ENCODE measurements around the gene DOCK11.

DNA sequence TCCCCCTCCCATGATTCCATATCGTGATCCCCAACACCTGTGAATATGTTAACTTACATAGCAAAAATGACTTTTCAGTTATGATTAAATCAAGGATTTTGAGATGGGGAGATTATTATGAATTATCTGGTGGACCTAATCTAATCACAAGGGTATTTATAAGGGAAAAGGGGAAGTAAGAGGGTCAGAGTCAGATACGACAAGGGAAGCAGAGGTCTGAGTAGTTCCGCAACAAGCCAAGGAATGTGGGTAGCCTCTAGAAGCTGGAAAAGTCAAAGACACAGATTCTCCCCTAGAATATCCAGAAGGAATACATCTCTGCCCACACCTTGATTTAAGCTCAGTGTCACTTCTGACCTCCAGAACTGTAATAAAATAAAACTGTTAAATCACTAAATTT, 230.8 kb downstream of the DOCK11 start:
- TF ChIP-seq SIN3A (IDR thresholded peaks at IDR 0.05; ENCODE audit: low read depth, low read length) (no peak), CREB1 (IDR thresholded peaks at IDR 0.05; ENCODE audit: low read depth) (no peak), POLR2A (IDR thresholded peaks at IDR 0.05; ENCODE audit: low read depth, low read length) (no peak), BHLHE40 (IDR thresholded peaks at IDR 0.05; ENCODE audit: borderline replicate concordance in 1 of 2, low read depth in 2 of 2, low read length in 1 of 2) (no peak), JUND (IDR thresholded peaks at IDR 0.05; ENCODE audit: low read depth, low read length) (no peak), YY1 (IDR thresholded peaks at IDR 0.05; ENCODE audit: low read depth, low read length) (no peak), GABPA (IDR thresholded peaks at IDR 0.05; ENCODE audit: low read depth) (no peak), CREM (IDR thresholded peaks at IDR 0.05; ENCODE audit: low read depth) (no peak), WRNIP1 (IDR thresholded peaks at IDR 0.05; ENCODE audit: borderline replicate concordance, low read depth, low read length) (no peak)
- TF ChIP-seq, protein P1, sequence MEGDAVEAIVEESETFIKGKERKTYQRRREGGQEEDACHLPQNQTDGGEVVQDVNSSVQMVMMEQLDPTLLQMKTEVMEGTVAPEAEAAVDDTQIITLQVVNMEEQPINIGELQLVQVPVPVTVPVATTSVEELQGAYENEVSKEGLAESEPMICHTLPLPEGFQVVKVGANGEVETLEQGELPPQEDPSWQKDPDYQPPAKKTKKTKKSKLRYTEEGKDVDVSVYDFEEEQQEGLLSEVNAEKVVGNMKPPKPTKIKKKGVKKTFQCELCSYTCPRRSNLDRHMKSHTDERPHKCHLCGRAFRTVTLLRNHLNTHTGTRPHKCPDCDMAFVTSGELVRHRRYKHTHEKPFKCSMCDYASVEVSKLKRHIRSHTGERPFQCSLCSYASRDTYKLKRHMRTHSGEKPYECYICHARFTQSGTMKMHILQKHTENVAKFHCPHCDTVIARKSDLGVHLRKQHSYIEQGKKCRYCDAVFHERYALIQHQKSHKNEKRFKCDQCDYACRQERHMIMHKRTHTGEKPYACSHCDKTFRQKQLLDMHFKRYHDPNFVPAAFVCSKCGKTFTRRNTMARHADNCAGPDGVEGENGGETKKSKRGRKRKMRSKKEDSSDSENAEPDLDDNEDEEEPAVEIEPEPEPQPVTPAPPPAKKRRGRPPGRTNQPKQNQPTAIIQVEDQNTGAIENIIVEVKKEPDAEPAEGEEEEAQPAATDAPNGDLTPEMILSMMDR (IDR thresholded peaks at IDR 0.05 in 2 of 3, conservative IDR thresholded peaks at IDR 0.05 in 1 of 3; ENCODE audit: control insufficient read depth in 2 of 3, extremely low read depth in 1 of 3, insufficient read depth in 1 of 3, low read depth in 3 of 3, low read length in 3 of 3), result no peak
- TF ChIP-seq, protein P2, sequence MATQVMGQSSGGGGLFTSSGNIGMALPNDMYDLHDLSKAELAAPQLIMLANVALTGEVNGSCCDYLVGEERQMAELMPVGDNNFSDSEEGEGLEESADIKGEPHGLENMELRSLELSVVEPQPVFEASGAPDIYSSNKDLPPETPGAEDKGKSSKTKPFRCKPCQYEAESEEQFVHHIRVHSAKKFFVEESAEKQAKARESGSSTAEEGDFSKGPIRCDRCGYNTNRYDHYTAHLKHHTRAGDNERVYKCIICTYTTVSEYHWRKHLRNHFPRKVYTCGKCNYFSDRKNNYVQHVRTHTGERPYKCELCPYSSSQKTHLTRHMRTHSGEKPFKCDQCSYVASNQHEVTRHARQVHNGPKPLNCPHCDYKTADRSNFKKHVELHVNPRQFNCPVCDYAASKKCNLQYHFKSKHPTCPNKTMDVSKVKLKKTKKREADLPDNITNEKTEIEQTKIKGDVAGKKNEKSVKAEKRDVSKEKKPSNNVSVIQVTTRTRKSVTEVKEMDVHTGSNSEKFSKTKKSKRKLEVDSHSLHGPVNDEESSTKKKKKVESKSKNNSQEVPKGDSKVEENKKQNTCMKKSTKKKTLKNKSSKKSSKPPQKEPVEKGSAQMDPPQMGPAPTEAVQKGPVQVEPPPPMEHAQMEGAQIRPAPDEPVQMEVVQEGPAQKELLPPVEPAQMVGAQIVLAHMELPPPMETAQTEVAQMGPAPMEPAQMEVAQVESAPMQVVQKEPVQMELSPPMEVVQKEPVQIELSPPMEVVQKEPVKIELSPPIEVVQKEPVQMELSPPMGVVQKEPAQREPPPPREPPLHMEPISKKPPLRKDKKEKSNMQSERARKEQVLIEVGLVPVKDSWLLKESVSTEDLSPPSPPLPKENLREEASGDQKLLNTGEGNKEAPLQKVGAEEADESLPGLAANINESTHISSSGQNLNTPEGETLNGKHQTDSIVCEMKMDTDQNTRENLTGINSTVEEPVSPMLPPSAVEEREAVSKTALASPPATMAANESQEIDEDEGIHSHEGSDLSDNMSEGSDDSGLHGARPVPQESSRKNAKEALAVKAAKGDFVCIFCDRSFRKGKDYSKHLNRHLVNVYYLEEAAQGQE (IDR thresholded peaks at IDR 0.05; ENCODE audit: low read depth, low read length), result no peak
- TF ChIP-seq, protein P3, sequence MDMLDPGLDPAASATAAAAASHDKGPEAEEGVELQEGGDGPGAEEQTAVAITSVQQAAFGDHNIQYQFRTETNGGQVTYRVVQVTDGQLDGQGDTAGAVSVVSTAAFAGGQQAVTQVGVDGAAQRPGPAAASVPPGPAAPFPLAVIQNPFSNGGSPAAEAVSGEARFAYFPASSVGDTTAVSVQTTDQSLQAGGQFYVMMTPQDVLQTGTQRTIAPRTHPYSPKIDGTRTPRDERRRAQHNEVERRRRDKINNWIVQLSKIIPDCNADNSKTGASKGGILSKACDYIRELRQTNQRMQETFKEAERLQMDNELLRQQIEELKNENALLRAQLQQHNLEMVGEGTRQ (IDR thresholded peaks at IDR 0.05; ENCODE audit: borderline replicate concordance, low read depth, low read length), result no peak
